ENCODE measurements around the gene C19orf81.
"Not testable (repeated sequence)": the region's sequence is repeated elsewhere in the genome, so short reads cannot be mapped to it uniquely, and the experiment has no call there.

Gene C19orf81

DNA sequence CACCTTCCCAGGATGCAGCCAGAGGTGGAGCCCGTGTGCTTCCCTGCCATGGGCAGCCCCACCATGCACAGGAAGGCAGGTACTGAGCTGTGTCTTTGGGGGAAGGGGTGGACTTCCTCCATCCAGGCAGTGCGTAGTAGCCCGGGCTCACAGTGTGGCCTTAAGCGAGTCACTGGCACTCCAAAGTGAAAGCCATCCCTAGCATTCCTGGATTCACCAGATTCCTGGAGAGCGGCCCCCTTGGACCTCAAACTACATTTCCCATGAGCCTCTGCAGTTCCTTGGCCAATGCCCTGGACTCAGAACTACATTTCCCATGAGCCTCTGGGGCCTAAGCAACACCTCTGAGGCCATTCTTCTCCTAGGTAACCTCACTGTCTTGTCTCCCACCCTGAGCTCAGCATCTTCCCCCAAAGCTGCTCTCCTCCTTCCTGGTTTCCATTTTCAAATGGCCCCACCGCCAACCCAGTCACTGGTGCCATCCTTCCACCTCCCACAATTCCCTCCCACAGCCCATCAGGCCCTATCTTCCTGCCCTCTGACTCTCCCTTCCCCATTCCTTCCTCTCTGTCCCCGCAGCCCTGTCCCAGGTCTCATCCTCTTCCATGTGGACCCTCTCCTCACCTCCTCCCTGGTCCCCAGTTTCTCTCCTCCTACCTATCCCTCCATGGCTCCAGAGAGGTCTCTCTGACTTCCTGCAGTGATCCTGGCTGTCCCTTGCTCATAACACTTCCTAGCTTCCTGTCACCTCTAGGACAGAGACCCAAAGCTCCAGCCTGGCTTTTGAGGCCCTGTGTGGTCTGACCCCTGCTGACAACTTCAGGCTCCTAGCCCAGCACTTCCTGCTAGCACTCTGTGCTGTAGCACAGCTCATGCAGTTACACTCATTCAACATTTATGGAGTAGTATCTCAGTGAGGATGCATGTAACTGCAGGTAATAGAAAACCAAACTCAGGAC, at the start of gene C19orf81:
C19orf81 (plus strand) TSS at position 13 of the 959 bp plus-strand sequence; CDS start at position 13, 0 bp downstream.
- DNase-seq, result no peak

DNA sequence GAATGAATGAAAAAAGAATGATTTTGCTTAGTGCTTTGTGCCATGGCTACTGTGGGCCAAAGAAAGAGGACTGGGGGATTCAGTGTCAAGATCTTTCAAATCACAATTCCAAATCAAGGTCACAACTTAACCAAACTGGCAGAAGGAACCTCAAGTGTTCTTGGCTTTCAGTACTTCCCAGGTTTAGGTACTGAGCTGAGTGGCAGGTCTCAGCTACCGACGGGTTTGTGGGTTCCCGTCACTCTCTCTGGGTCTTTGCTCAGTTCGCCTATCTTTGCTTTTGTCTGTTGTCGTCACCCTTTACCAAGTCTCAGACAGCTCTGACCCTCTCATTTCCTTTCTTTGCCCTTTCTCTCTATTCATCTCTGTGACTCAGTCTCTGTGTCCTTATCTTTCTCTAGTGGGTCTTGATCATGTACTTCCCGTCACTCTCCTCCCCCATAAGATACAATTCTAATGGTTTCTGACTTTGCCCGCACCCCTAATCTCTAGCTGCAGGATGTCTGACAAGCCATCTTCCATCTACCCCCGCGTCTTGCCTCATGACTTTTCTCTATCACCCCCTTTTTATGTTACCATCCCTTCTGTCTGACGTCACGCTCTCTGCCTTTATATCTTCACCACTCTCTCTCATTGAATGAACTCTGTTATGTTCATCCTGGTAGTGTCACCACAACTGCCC, 47.7 kb upstream of the C19orf81 start:
- DNase-seq, result no peak

DNA sequence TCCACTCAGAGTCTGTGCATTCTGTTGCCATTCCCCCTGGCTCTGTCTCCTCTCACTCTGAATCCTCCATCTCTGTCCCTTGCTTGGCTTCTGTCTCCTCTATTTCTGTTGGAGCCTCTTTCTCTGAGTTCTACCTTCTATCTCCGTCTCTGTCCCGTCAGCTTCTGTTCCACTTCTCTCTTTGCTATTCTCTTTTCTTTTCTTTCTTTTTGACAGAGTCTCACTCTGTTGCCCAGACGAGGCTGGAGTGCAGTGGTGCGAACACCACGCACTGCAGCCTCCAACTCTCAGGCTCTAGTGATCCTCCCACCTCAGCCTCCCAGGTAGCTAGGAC, 47.2 kb upstream of the C19orf81 start:
- no peak for DNase-seq

DNA sequence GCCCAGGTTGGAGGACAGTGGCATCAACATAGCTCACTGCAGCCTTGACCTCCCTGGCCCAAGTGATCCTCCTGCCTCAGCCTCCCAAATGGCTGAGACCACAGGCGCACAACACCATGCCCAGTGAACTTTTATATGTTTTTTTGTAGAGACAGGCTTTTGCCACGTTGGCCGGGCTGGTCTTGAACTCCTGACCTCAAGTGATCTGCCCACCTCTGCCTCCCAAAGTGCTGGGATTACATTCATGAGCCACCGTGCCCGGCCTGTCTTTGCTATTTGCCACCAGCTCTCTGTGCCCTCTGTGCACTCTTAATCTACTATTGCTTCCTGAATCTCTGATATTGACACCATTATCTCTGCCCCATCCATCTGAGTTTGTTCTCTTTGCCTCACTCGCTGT, 46.7 kb upstream of the C19orf81 start:
- no peak for DNase-seq

DNA sequence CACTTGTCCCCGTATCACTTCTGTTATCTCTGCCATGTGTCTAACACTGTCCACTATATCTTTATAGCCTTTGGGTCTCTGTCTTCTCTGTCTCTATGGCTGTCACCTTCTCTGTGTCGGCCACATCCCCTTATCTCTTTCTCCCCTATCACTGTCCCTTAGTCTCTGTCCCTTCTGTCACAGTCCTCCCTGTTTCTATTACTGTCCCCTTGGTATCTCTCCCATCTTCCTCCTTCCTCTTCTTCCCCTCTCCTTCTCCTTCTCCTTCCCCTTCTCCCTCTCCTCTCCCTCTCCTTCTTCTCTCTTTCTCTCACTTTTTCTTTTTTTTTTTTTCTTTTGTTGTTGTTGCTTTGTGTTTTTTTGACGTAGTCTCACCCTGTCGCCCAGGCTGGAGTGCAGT, 46.3 kb upstream of the C19orf81 start:
- DNase-seq, result no peak

DNA sequence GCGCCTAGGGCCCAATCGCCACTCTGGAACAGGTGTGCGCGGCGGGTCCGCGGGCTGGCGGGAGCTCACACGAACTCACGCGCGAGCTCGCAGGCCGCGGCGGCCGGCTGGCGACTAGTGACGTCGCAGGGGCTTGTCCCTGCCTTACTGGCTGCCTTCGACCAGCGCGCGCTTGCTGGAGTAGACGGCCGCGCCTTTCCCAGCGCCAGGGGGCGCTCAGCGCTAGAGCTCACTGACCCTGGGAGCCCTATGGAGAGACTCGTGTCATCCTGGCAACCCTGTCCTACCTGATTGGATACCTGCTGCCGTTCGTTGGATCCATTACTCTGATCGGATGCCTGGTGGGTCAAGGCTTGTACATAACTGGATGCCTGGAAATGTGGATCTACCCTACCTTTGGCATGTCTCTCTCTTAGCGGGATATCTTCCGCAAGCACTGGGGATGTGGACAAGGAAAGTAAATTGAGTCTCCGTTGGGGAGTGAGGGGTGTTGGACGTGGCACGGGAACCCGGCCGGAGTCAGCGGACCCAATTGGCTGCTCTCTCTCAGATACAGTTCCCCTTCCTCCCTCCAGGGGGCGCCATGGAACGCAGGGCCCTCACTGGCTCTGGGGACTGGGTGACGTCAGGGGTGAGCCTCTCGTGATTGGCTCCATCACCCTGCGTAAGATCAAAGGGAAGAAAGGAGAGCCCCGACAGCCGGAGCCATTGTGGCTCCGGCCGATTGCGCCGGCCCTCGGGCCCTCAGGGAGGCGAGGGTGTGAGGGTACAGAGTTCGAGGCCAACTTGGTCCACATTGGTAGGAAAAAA, 44.8 kb upstream of the C19orf81 start:
- DNase-seq, result not testable (repeated sequence)

DNA sequence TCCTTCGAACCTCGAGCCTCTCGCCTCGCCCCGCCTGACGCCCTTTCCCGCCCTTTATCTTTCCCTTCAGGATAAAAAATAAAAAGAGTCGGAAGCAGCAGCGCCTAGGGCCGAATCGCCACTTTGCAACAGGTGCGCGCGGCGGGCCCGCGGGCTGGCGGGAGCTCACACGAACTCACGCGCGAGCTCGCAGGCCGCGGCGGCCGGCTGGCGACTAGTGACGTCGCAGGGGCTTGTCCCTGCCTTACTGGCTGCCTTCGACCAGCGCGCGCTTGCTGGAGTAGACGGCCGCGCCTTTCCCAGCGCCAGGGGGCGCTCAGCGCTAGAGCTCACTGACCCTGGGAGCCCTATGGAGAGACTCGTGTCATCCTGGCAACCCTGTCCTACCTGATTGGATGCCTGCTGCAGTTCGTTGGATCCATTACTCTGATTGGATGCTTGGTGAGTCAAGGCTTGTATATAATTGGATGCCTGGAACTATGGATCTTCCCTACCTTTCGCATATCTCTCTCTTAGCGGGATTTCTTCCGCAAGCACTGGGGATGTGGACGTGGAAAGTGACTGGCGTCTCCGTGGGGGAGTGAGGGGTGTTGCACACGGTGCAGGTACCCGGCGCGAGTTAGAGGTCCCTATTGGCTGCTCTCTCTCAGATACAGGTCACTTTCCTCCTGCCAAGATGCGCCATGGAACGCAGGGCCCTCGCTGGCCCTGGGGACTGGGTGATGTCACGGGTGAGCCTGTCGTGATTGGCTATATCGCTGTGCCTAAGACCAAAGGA, 43.0 kb upstream of the C19orf81 start:
- DNase-seq, result not testable (repeated sequence)

DNA sequence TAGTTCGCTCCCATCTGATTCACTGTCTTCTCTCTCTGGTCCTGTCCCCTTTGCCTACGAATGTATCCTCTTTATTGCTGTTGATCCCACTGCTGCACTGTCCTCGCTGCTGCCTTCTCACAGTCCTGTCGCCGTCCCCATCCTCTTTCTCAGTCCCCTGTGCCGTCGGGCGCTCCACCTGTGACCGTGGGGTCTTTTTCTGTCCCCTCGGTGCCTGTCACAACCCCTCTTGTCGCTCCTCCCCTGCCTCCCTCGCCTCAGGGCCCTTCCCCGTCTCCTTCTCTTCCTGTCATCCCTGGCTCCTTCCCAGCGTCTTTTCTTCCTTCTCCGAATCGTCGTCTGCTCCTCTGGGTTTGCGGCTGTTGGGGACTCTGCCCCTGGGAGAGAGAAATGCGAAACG, 41.9 kb upstream of the C19orf81 start:
- DNase-seq, result no peak

DNA sequence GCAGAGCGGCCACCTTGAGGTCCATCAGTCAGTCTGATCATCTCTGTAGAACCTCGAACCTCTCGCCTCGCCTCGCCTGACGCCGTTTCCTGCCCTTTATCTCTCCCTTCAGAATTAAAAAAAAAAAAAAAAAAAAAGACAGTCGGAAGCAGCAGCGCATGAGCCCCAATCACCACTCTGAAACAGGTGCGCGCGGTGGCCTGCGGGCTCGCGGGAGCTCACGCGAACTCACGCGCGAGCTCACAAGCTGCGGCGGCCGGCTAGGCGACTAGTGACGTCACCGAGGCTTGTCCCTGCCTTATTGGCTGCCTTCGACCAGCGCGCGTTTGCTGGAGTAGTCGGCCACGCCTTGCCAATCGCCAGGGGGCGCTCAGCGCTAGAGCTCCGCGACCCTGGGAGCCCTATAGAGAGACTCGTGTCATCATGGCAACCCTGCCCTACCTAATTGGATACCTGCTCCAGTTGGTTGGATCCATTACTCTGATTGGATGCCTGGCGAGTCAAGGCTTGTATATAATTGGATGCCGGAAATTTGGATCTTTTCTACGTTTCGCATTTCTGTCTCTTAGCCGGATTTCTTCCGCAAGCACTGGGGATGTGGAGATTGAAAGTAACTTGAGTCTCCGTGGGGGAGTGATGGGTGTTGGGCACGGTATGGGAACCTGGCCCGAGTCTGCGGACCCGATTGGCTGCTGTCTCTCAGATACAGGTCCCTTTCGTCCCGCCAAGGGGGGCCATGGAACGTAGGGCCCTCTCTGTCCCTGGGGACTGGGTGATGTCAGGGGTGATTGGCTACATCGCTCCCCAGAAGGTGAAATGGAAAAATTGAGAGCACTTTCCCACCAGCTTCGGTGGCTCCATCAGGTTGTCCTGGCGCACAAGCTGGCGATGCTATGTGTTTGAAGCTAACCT, 41.1 kb upstream of the C19orf81 start:
- DNase-seq, result peak; percentile 55

DNA sequence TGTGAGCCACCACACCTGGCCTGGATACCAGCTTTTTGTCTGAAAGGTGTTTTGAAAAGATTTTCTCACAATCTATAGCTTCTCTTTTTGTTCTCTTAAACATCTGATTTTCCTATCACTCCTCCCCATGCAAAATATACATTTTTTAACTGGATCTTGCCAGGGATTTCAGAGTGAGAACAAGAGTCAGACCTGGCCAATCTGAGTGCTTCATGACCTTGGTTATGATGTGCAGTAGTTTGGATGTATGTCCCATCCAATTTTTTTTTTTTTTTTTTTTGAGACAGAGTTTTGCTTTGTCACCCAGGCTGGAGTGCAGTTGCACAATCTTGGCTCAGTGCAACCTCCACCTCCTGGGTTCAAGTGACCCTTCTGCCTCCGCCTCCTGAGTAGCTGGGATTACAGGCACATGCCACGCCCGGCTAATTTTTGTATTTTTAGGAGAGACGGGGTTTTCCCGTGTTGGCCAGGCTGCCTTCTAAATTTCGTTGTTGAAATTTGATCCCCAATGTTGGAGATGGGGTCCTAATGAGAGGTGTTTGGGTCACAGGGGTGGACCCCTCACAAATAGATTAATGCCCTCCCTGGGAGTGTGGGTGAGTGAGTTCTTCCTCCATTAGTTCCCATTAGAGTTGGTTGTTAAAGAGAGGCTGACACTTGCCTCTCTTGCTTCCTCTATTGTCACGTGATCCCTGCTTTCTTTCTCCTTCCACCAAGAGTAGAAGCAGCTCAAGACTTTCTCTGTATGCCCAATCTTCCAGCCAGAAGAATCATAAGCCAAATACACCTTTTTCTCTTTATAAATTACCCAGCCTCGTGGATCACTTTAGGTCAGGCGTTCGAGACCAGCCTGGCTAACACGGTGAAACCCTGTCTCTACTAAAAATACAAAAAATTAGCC, 36.5 kb upstream of the C19orf81 start:
- not testable (repeated sequence) for DNase-seq

DNA sequence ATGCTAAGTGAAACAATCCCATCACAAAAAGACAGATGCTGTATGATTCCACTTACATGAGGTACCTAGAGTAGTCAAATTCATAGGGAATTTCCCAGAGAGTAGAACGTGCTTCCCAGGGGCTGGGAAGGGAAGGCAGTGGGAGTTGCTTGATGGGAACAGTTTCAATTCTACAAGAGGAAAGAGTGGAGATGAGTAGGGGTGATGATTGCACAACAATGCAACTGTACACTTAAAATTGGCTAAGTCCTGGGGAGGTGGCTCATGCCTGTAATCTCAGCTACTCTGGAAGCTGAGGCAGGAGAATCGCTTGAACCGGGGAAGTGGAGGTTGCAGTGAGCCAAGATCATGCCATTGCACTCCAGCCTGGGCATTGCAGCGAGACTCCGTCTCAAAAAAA, 30.9 kb upstream of the C19orf81 start:
- not testable (repeated sequence) for DNase-seq

DNA sequence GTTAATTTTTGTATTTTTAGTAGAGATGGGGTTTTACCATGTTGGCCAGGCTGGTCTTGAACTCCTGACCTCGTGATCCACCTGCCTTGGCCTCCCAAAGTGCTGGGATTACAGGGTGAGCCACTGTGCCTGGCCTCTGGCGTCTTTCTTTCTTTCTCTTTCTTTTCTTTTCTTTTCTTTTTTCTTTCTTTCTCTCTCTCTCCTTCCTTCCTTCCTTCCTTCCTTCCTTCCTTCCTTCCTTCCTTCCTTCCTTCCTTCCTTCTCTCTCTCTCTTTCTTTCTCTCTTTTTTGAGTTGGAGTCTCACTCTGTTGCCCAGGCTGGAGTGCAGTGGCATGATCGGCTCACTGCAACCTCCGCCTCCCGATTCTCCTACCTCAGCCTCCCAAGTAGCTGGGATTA, 30.1 kb upstream of the C19orf81 start:
- DNase-seq, result not testable (repeated sequence)

DNA sequence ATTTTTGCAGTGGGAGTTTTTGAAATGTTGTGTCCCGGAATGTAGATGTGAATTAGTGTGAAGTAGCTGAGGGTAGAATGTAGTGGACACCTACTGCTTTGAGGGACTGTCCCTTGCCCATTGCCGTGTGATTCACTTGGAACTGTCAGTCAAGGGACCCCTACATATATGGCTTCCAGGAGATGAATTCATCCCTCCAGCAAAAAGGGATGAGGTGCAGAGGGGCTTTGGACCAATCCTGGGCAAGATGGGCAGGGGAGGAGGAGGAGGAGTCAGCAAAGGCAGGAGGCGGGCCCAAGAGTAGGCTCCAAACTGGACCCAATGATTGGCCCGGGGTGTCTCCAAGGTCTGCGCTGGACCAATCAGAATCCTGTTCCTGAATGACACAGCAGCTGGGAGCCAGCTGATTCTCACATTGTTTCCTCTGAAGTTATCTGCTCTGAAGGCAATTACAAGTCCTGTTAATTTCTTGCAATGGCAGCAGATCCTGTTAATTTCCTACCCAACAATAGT, 28.8 kb upstream of the C19orf81 start:
- not testable (repeated sequence) for DNase-seq

DNA sequence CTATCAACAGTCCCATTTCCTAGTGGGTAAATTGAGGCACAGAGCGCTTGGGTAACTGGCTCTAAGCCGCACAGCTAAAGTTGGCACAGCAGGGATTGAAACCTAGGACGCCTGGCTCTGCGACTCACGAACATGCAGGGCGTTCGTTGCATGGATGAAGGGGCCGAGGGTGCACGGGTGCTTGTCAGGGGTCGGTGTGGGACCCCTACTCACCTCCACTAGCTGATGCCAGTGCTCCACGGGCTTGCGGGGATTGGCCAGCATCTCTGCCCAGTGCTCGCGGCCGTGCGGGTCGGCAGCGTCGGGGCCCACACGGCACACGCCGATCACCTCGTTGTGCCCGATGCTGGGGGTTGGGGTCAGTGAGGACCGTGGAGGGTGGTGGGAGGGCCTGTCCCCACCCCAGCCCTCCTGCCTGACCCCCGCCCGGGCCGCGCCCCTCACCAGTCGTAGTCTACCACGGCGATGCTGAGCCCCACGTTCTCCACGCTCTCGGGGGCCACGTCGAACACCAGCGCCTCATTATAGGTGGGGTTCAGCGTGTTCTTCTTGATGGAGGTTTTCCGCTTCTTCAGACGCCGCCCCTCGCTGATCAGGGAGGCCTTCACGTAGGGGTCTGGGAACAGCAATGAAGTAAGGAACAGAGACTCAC, 24.2 kb upstream of the C19orf81 start:
- no peak for DNase-seq

DNA sequence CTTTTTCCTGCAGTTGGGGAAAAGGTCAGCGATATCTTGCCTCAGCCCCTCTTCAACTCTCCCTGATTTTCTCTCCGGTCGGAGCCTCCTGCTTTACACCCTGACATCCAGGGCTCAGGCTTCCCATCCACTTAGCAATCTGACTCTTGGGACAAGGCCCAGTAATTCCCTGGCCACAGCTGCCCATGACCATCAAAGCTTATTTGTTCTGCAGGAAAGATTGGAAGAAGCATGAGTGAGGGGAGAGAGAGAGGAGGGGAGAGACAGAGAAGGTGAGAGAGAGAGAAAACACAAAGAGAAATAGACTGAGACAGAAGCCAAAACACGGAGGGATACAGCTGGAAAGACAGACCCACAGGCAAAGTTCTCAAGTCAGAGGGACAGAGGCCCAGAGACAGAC, 23.2 kb upstream of the C19orf81 start:
- no peak for DNase-seq

DNA sequence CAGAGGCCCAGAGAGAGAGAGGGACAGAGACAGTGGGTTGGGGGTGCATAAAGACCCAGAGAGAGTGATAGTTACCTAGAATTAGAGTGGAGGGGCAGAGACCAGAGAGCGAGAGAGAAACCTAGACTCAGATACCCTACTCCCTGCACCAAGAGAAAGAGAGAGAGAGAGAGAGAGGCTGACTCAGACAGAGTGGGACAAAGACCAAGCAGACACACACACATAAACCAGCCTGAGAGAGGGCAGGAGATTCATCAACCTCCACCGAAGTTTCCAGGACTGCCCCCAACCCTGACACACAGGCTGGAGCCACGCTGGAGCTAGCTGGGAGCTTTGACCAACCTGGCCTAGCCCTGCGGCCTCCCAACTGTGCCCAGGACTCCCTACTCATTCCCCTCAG, 22.4 kb upstream of the C19orf81 start:
- no peak for DNase-seq

DNA sequence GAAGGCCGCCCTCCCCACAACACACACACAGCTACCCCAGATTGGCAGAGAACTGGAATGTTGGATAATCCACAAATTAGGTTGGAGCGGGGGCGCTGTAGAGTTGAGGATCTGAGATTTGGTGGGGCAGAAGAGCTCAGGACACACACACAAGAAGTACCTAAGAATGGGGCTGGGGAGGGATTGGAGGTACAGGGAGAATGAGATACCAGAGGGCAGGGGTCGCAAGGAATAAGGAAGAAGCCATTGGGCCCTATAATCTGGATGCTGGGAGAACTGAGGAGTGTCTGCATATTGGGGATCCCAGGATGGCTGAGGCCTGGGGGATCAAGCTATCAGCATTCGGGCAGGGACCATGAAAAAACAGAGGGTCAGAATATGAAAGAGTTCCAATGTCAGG, 21.1 kb upstream of the C19orf81 start:
- no peak for DNase-seq

DNA sequence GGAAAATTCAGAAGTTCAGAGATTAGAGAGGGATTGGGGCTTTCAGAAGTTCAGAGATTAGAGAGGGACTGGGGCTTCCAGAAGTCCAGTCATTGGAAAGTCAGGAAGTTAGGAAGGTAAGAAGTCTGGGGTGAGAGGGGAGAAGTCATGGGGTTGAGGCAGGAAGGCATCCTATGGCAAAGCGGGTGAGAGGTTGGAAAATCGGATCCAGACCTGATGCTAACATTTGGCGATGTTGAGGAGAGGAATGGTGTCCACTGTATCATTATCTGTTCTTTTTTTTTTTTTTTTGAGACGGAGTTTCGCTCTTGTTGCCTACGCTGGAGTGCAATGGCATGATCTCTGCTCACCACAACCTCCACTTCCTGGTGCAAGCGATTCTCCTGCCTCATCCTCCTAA, 20.7 kb upstream of the C19orf81 start:
- no peak for DNase-seq

DNA sequence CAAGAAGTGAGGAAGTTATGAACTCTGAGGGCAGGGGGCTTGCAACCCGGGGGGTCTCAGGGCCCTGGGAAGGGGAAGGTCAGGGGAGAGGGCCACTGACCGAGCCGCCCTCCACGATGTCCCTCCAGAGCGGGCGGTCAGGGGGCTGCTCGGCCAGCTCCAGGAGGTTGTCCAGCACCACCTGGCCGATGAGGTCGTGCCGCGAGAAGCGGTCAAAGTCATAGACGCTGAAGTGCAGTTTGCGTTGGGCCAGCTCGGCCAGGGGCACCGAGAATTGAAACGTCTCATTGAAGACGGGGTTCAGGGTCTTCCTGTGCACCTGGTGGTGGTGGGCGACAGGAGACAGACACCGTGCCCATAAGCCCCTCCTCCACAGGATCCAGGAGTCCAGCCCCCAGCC, 20.1 kb upstream of the C19orf81 start:
- DNase-seq, result no peak

DNA sequence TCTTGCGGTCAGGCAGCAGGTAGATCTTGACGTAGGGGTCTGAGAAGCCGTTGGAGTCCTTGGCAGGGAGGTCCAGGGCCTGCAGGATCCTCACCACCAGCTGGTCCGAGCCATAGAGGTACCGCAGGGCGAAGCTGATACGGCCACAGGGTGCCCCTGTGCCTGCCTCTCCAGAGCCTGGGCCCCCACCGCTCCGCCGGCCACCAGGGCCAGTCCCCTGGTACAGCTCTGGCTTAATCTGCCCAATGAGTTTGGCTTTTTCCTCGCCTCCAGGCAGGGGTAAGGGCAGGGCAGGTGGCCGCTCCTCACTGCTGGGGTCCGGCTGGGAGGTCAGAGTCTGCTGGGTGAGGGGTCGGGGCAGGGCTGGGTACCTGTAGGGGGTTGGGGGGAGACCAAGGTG, 19.4 kb upstream of the C19orf81 start:
- no peak for DNase-seq
